Measurements from ENCODE around the gene TMEM255B. TPM values are rescaled to one million over a fixed set of nuclear protein-coding genes. Genes with fewer than 3 reads are reported as not detected.

TMEM255B gene
- total and polyA plus RNA-seq, 2 of the 4 experiments (the other 2 are of a cell fraction): 0.36 to 0.94 TPM

DNA sequence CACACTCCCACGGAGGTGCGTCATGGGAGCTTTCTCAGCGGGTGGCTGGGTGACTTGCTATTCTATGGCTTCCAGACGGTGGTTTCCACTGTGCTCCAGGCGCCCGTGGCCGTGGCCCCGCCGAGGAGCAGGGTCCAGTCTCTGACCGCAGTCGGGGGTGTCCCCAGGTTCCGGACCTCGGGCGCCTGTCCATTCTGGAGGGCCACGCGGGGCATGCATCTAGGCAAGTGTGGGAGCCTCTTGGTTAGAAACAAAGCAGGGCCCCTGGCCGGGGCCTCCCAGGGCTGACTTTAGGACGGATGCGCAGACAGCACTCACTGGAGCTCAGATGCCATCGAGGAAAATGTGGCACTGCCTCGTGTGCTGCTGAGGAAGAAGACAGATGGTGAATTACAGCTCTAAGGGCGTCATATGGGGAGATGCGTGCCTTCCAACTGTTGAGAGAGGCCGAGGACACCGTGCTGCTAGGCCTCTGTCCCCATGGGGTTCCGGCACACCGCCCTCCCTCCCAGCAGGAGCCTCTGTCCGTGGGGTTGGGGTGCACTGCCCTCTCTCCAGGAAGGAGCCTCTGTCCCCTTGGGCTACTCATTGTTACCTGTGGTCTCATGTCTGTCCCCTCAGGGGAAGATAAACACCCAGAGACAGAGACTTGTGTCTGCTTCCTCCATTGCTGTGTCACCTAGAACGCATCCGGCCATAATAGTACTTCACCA is 38.1 kb downstream of the TMEM255B start:
- H3K56ac ChIP-seq (ENCODE audit: extremely low read depth, insufficient read depth, low read length): no peak overlapping the region
- no peak overlapping the region for H3K4ac ChIP-seq (ENCODE audit: low read depth, low read length)
- no peak overlapping the region for H3K14ac ChIP-seq (replicated peaks; ENCODE audit: low read depth, low read length)
- ChIA-PET CTCF (no interaction called here), POLR2A (ENCODE audit: unreplicated experiment) (no interaction called here)
- ATAC-seq (ENCODE audit: low read depth) (no peak), DNase-seq (no peak)
- intact Hi-C loops (cut with micrococcal nuclease): no loop called here
- dilution Hi-C loops (cut with HindIII; ENCODE audit: low sequenced_read_pairs, unreplicated experiment): no loop called here
- H3K23ac ChIP-seq (ENCODE audit: low read depth, low read length): no peak overlapping the region
- peaks cover 4% of the 10 kb centered on the region for H3K4me1 ChIP-seq (ENCODE audit: control insufficient read depth, insufficient read depth, low read length)
- no peak overlapping the region for H3K4me3 ChIP-seq (ENCODE audit: insufficient read depth, low read depth, low read length)
- no peaks in the 10 kb centered on the region for H3K9me3 ChIP-seq (ENCODE audit: control insufficient read depth, insufficient read depth, low read length)
- no peak overlapping the region for H3K18ac ChIP-seq (ENCODE audit: low read depth, low read length)
- peaks cover 17% of the 10 kb centered on the region for H3K27me3 ChIP-seq (ENCODE audit: control insufficient read depth, insufficient read depth, low read length)
- no peak overlapping the region for H3K4me2 ChIP-seq (ENCODE audit: low read depth, low read length)
- H2BK20ac ChIP-seq (ENCODE audit: low read depth, low read length): no peak overlapping the region
- in situ Hi-C loops (cut with MboI; ENCODE audit: low sequenced_read_pairs): no loop called here
- H3K9ac ChIP-seq (ENCODE audit: low read depth, low read length): no peak overlapping the region
- WGBS, 2 experiments (ENCODE audit: extremely low coverage in 2 of 2, insufficient read length in 1 of 2): 75% methylated on average over 7 of the region's 30 CpGs; no CpG with 5 or more reads in 1 of the 2 experiments
- no peaks in the 10 kb centered on the region for H3K79me1 ChIP-seq (ENCODE audit: low read depth in 1 of 2, low read length in 2 of 2)
- no peak overlapping the region for H2BK5ac ChIP-seq (ENCODE audit: low read depth, low read length, poor library complexity, severe bottlenecking)
- no peak overlapping the region for H4K91ac ChIP-seq (ENCODE audit: insufficient read depth, low read depth, low read length)
- H2AK5ac ChIP-seq (ENCODE audit: low read depth, low read length): no peak overlapping the region
- no peak overlapping the region for H2BK15ac ChIP-seq (ENCODE audit: low read depth, low read length)
- no peak overlapping the region for H2AK9ac ChIP-seq (replicated peaks; ENCODE audit: low read depth, low read length, poor library complexity)
- TF ChIP-seq POLR2A (IDR thresholded peaks at IDR 0.05; ENCODE audit: low read depth, low read length) (no peak), CHD1 (IDR thresholded peaks at IDR 0.05; ENCODE audit: low read depth, low read length) (no peak), MAFK (IDR thresholded peaks at IDR 0.05; ENCODE audit: low read depth, low read length) (no peak), MXI1 (IDR thresholded peaks at IDR 0.05; ENCODE audit: borderline replicate concordance, low read depth, low read length) (no peak), NFE2L2 (IDR thresholded peaks at IDR 0.05; ENCODE audit: low read depth, low read length) (no peak), FOS (IDR thresholded peaks at IDR 0.05; ENCODE audit: low read depth, low read length) (no peak), CEBPB (IDR thresholded peaks at IDR 0.05; ENCODE audit: low read depth, low read length) (no peak)
- TF ChIP-seq, protein P1, sequence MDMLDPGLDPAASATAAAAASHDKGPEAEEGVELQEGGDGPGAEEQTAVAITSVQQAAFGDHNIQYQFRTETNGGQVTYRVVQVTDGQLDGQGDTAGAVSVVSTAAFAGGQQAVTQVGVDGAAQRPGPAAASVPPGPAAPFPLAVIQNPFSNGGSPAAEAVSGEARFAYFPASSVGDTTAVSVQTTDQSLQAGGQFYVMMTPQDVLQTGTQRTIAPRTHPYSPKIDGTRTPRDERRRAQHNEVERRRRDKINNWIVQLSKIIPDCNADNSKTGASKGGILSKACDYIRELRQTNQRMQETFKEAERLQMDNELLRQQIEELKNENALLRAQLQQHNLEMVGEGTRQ (IDR thresholded peaks at IDR 0.05; ENCODE audit: low read depth, low read length): no peak
- H2BK120ac ChIP-seq (ENCODE audit: low read depth, low read length): no peak overlapping the region
- no peaks in the 10 kb centered on the region; the same call in 1 of the 2 replicates for H4K20me1 ChIP-seq (ENCODE audit: insufficient read depth, low read length)
- no TSS peak for BruUV-seq (replicated peaks)
- no peak overlapping the region for H4K5ac ChIP-seq (ENCODE audit: low read depth, low read length)
- H3K27ac ChIP-seq (ENCODE audit: insufficient read depth, low read length): no peak overlapping the region
- H4K8ac ChIP-seq (ENCODE audit: low read depth in 2 of 2, low read length in 2 of 2): no peak overlapping the region
- H3K9me1 ChIP-seq (ENCODE audit: insufficient read depth, low read length): peaks cover 10% of the 10 kb centered on the region
- H3K36me3 ChIP-seq (ENCODE audit: control insufficient read depth, insufficient read depth, low read length): no peaks in the 10 kb centered on the region
- peak overlapping the region; percentile 11 for H2AFZ ChIP-seq (replicated peaks; ENCODE audit: low read length, poor library complexity)

Measured in IMR-90 (cell line).